SK-N-SH (cell line): ENCODE measurements around the gene PLEKHA8. TPM values are rescaled to one million over a fixed set of nuclear protein-coding genes. Genes with fewer than 3 reads are reported as not detected.

ENCODE experiments used
- CTCF ChIA-PET: fragments of 300-600, 350-600 bp; formaldehyde crosslinking; extraction: SDS; loops from one replicate; lab custom pipeline; 2021; lab: Yijun Ruan, JAX
- POLR2A ChIA-PET: fragments of 350-600 bp; sonication (Branson Sonifier 250); formaldehyde crosslinking; extraction: SDS; loops from one replicate; lab custom pipeline; 2020; ENCODE audit warnings: antibody characterized with exemption, inconsistent platforms; lab: Yijun Ruan, JAX
- DNase-seq: peaks from one replicate; pipeline ENCODE4 v3.0.0; 2012
- H2AFZ ChIP-seq: fragments of 200-600 bp; sonication (generic); 2 replicates; pipeline ENCODE4 v1.8.1; 2016; ENCODE audit warnings: antibody characterized with exemption, mild to moderate bottlenecking, low read depth
- H3F3A ChIP-seq: fragments of 200-600 bp; sonication (generic); replicated peaks from 2 replicates; pipeline ENCODE3; 2016; ENCODE audit warnings: antibody characterized with exemption, mild to moderate bottlenecking; ENCODE audit not compliant: insufficient read depth
- H3K27ac ChIP-seq, 2 experiments: fragments of 200-500 bp in 1 of 2; fragments of 200-600 bp in 1 of 2; sonication (Bioruptor generic) in 1 of 2; sonication (generic), shearing (Covaris generic) in 1 of 2; 2 replicates each; pipeline versions ENCODE4 v1.5.1 to v1.6.1; 2014 to 2016; ENCODE audit warnings: low read depth in 2 of 2, inconsistent platforms in 1 of 2, low read length in 1 of 2, mild to moderate bottlenecking in 1 of 2, mixed read lengths in 1 of 2
- H3K27me3 ChIP-seq: fragments of 200-600 bp; sonication (generic), shearing (Covaris generic); 2 replicates; pipeline ENCODE4 v1.6.1; 2016; ENCODE audit warnings: mixed run types; ENCODE audit not compliant: insufficient read depth
- H3K36me3 ChIP-seq, 2 experiments: fragments of 200-500 bp in 1 of 2; fragments of 200-600 bp in 1 of 2; sonication (Bioruptor generic) in 1 of 2; sonication (generic) in 1 of 2; replicated peaks in 1 of 2; 2 replicates each; pipeline versions ENCODE3 to v1.5.1; 2014 to 2016; ENCODE audit warnings: low read length in 1 of 2, mild to moderate bottlenecking in 1 of 2; ENCODE audit not compliant: insufficient read depth in 2 of 2, control insufficient read depth in 1 of 2
- H3K4me1 ChIP-seq, 2 experiments: fragments of 200-500 bp in 1 of 2; fragments of 200-600 bp in 1 of 2; sonication (Bioruptor generic) in 1 of 2; sonication (generic), shearing (Covaris generic) in 1 of 2; 2 replicates each; pipeline versions ENCODE4 v1.5.1 to v1.6.1; 2014 to 2016; ENCODE audit warnings: low read depth in 1 of 2, low read length in 1 of 2, mixed run types in 1 of 2; ENCODE audit not compliant: insufficient read depth in 2 of 2, control insufficient read depth in 1 of 2
- H3K4me2 ChIP-seq: fragments of 200-600 bp; sonication (generic), shearing (Covaris generic); 2 replicates; pipeline ENCODE4 v1.6.1; 2017; ENCODE audit warnings: mixed run types
- H3K4me3 ChIP-seq, 2 experiments: fragments of 200-500 bp in 1 of 2; fragments of 200-600 bp in 1 of 2; sonication (Bioruptor generic) in 1 of 2; sonication (generic), shearing (Covaris generic) in 1 of 2; 2 replicates each; pipeline versions ENCODE4 v1.5.1 to v1.8.1; 2014 to 2016; ENCODE audit warnings: low read depth in 2 of 2, inconsistent platforms in 1 of 2, low read length in 1 of 2, mild to moderate bottlenecking in 1 of 2, mixed read lengths in 1 of 2, moderate library complexity in 1 of 2
- H3K79me2 ChIP-seq: fragments of 200-600 bp; sonication (generic); 2 replicates; pipeline ENCODE4 v1.8.1; 2017; ENCODE audit warnings: mild to moderate bottlenecking; ENCODE audit not compliant: insufficient read depth
- H3K9ac ChIP-seq: fragments of 200-600 bp; sonication (generic); 2 replicates; pipeline ENCODE4 v1.6.1; 2017; ENCODE audit warnings: mixed run types
- H3K9me2 ChIP-seq: fragments of 200-600 bp; sonication (generic); 2 replicates; pipeline ENCODE4 v1.6.1; 2017; ENCODE audit warnings: mixed run types
- H3K9me3 ChIP-seq: fragments of 200-600 bp; sonication (generic); 2 replicates; pipeline ENCODE4 v1.6.1; 2017; ENCODE audit warnings: mixed run types, mild to moderate bottlenecking, moderate library complexity
- H4K20me1 ChIP-seq: fragments of 200-600 bp; sonication (generic); 2 replicates; pipeline ENCODE4 v1.6.1; 2017; ENCODE audit warnings: mild to moderate bottlenecking, mixed run types; ENCODE audit not compliant: insufficient read depth
- CHD2 ChIP-seq: fragments of 150-350 bp; IDR thresholded peaks from 2 replicates; pipeline ENCODE4 v1.6.1; 2018; ENCODE audit warnings: low read length; ENCODE audit not compliant: partially characterized antibody
- CTCF ChIP-seq: fragments of 200-600 bp; sonication (generic); IDR thresholded peaks from 2 replicates; pipeline ENCODE4 v1.6.1; 2017; ENCODE audit warnings: antibody characterized with exemption, mild to moderate bottlenecking, moderate library complexity
- EP300 ChIP-seq, 2 experiments: IDR thresholded peaks; 2 replicates each; pipeline versions ENCODE4 v1.4.0 to v1.6.1; 2012; ENCODE audit warnings: borderline replicate concordance in 1 of 2, low read depth in 1 of 2, low read length in 1 of 2
- EZH2phosphoT487 ChIP-seq: fragments of 200-600 bp; sonication (generic); IDR thresholded peaks from 2 replicates; pipeline ENCODE4 v1.6.1; 2017; ENCODE audit warnings: low read depth, mixed run types, mild to moderate bottlenecking, antibody characterized with exemption, moderate library complexity, borderline replicate concordance
- FOXJ3 ChIP-seq: sonication (generic); formaldehyde crosslinking; IDR thresholded peaks from 2 replicates; pipeline ENCODE4 v1.5.1; 2020; ENCODE audit warnings: mild to moderate bottlenecking, missing genetic modification reagents
- FOXM1 ChIP-seq: IDR thresholded peaks from 2 replicates; pipeline ENCODE4 v1.4.0; 2012; ENCODE audit warnings: low read depth, mild to moderate bottlenecking
- GABPA ChIP-seq: IDR thresholded peaks from 2 replicates; pipeline ENCODE4 v1.4.0; 2012; ENCODE audit warnings: low read depth, mild to moderate bottlenecking
- GATA2 ChIP-seq: sonication (generic); formaldehyde crosslinking; IDR thresholded peaks from 2 replicates; pipeline ENCODE4 v1.5.0; 2020; ENCODE audit warnings: mild to moderate bottlenecking, missing genetic modification reagents
- JUND ChIP-seq: IDR thresholded peaks from 2 replicates; pipeline ENCODE4 v1.4.0; 2012
- MXI1 ChIP-seq: IDR thresholded peaks from 2 replicates; pipeline ENCODE4 v1.6.1; 2012; ENCODE audit warnings: mild to moderate bottlenecking, low read depth, low read length, improper control_type of control experiment
- NFIC ChIP-seq: IDR thresholded peaks from 2 replicates; pipeline ENCODE4 v1.4.0; 2012; ENCODE audit warnings: borderline replicate concordance
- NRF1 ChIP-seq: IDR thresholded peaks from 2 replicates; pipeline ENCODE4 v1.6.1; 2012; ENCODE audit warnings: low read depth, mild to moderate bottlenecking, low read length
- POLR2AphosphoS5 ChIP-seq: IDR thresholded peaks from 2 replicates; pipeline ENCODE4 v1.6.1; 2012; ENCODE audit warnings: low read depth, low read length
- RAD21 ChIP-seq: IDR thresholded peaks from 2 replicates; pipeline ENCODE4 v1.6.1; 2012; ENCODE audit warnings: mild to moderate bottlenecking, low read length
- RXRA ChIP-seq: IDR thresholded peaks from 2 replicates; pipeline ENCODE4 v1.4.0; 2012; ENCODE audit warnings: low read depth, mild to moderate bottlenecking, borderline replicate concordance
- TCF12 ChIP-seq: IDR thresholded peaks from 2 replicates; pipeline ENCODE4 v1.4.0; 2012
- USF1 ChIP-seq: IDR thresholded peaks from 2 replicates; pipeline ENCODE4 v1.4.0; 2012; ENCODE audit warnings: low read depth, borderline replicate concordance
- USF2 ChIP-seq: fragments of 150-350 bp; IDR thresholded peaks from 2 replicates; pipeline ENCODE4 v1.6.1; 2017; ENCODE audit warnings: antibody characterized with exemption, low read length, low read depth, borderline replicate concordance
- YY1 ChIP-seq: IDR thresholded peaks from 2 replicates; pipeline ENCODE4 v1.4.0; 2012; ENCODE audit warnings: low read depth, mild to moderate bottlenecking
- ZBTB33 ChIP-seq: IDR thresholded peaks from 2 replicates; pipeline ENCODE4 v1.4.0; 2012; ENCODE audit warnings: low read depth, borderline replicate concordance
- WGBS: methylation state at CpG from one replicate; pipeline ENCODE4 v1.1.6; 2017; ENCODE audit warnings: low lambda C conversion rate; 5-methylcytosine and 5-hydroxymethylcytosine counted together
- polyA plus RNA-seq, 3 experiments: library from polyadenylated mRNA; depleted of rRNA; stranded (reverse); fragments of >200 nt; gene quantifications; 2 replicates each; pipeline ENCODE4 v1.2.3, GENCODE V29; 2012

The PLEKHA8 gene
- polyA plus RNA-seq, 1 of the 3 experiments (the other 2 are of a cell fraction) = 4.9 TPM

DNA sequence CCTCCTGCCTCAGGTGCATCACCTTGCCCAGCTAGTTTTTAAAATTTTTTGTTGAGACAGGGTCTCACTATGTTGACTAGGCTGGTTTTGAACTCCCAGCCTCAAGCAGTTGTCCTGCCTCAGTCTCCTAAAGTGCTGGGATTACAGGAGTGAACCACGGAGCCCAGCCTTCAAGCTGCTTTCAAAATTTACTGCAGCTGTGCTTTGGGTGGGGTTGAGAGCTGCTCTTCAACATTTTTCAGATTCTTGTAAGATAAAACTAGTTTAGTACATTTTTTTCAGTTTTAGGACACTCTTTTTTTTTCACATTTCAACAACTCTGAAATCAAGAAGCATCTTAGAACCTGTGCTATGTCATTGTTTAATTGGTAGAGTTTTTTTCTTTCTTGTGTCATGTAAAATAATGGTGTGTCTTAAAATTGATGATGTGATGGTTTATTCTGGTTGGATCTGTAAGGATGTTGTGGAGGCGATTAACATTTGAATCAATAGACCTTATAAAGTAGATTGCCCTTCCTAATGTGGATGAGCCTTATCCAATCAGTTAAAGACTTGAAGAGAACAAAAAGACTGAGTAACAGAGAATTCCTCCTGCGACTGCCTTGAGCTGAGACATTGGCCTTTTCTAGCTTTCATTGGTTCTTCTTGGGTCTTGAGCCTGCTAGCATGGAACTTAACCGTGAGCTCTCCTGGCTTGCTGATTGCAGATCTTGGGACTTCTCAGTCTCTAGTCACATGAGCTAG lies 13.5 kb downstream of the PLEKHA8 start:
- POLR2A ChIA-PET = no interaction called here

More for the DNA sequence above, 13.5 kb downstream of the PLEKHA8 start:
- no peak overlapping the region for H3K4me2 ChIP-seq
- TF ChIP-seq MXI1 (no peak), FOXJ3 (CRISPR knock-in tag) (no peak), CTCF (no peak), FOXM1 (no peak), NFIC (no peak), JUND (no peak), RXRA (no peak), POLR2AphosphoS5 (no peak), USF2 (no peak), ZBTB33 (no peak), TCF12 (no peak), YY1 (no peak), USF1 (no peak), RAD21 (no peak), EZH2phosphoT487 (no peak), CHD2 (no peak), GATA2 (no peak), NRF1 (no peak), EP300 (IDR thresholded peaks at IDR 0.05; ENCODE audit: borderline replicate concordance in 1 of 2, low read depth in 1 of 2, low read length in 1 of 2) (no peak), GABPA (no peak)
- TF ChIP-seq, all 33 proteins: peak for 0
- CTCF ChIA-PET = interaction anchor here (0.7 to 4.5 kb wide), 6 partner anchors 11 to 547 kb away, joined by 3 to 30 read pairs (median 4); partner anchors contain the start of gene PLEKHA8
- H3K4me1 ChIP-seq = peaks cover 8% of the 10 kb centered on the region in 2 experiments; a peak in 2 of 4 replicates
- H3K79me2 ChIP-seq = peaks cover 50% of the 10 kb centered on the region; the same call in 1 of the 2 replicates
- no peak for DNase-seq
- 0 out of 4 replicates have a peak overlapping the region, but pooled peaks of 1 of the 2 experiments have one; percentile 12 for H3K27ac ChIP-seq
- H3K27me3 ChIP-seq = no peaks in the 10 kb centered on the region
- no peaks in the 10 kb centered on the region for H3F3A ChIP-seq
- no peak overlapping the region for H3K4me3 ChIP-seq
- 91% methylated on average over 4 of the region's 4 CpGs for WGBS
- peaks cover 16 to 21% of the 10 kb centered on the region in 2 experiments for H3K36me3 ChIP-seq
- no peaks in the 10 kb centered on the region for H3K9me2 ChIP-seq
- H2AFZ ChIP-seq = no peak overlapping the region
- no peaks in the 10 kb centered on the region for H4K20me1 ChIP-seq
- H3K9ac ChIP-seq = no peak overlapping the region
- H3K9me3 ChIP-seq = no peaks in the 10 kb centered on the region
